ENCODE results near the gene LRRC40. TPM values are rescaled to one million over a fixed set of nuclear protein-coding genes. Genes with fewer than 3 reads are reported as not detected.
A peak's percentile ranks its signal among the peaks of the same experiment; 100 is the strongest.

The LRRC40 gene
- total and polyA plus RNA-seq, 9 donors = 8.0 to 16.3 (median 10.8) TPM

GRCh38 chr1:70140894-70141293, 64.5 kb downstream of the LRRC40 start:
- 22 to 39% (median 23%) methylated on average over 3 of the region's 3 CpGs for WGBS, 3 donors
- Histone ChIP-seq H3K9me3 (no peaks in the 10 kb centered on the region), H3K4me1 (ENCODE audit: insufficient read depth) (peaks cover 12% of the 10 kb centered on the region), H3K27me3 (no peaks in the 10 kb centered on the region), H3K27ac (peak overlapping the region in 1 of 2 donors; percentile 21), H3K4me3 (no peak overlapping the region), H3K36me3 (no peaks in the 10 kb centered on the region)
- TF ChIP-seq POLR2A (IDR thresholded peaks at IDR 0.05) = no peak
- TF ChIP-seq CTCF (IDR thresholded peaks at IDR 0.05) = no peak
- TF ChIP-seq EP300 (IDR thresholded peaks at IDR 0.05) = no peak
- intact Hi-C loops (cut with DNase I) = no loop called here
- no peak for DNase-seq

GRCh38 chr1:70140343-70140742, 65.0 kb downstream of the LRRC40 start:
- Histone ChIP-seq H3K27me3 (no peaks in the 10 kb centered on the region), H3K4me3 (no peak overlapping the region), H3K9me3 (no peaks in the 10 kb centered on the region), H3K36me3 (no peaks in the 10 kb centered on the region), H3K4me1 (ENCODE audit: insufficient read depth) (peaks cover 12% of the 10 kb centered on the region), H3K27ac (peak overlapping the region in 1 of 2 donors; percentile 21)
- DNase-seq = peak in 4 of 5 donors; percentile 15 to 50 (median 23)
- intact Hi-C loops (cut with DNase I) = no loop called here
- TF ChIP-seq POLR2A (IDR thresholded peaks at IDR 0.05) (no peak), EP300 (IDR thresholded peaks at IDR 0.05) (no peak), CTCF (IDR thresholded peaks at IDR 0.05) (no peak)

GRCh38 chr1:70134148-70134547, 71.2 kb downstream of the LRRC40 start:
- H3K27ac ChIP-seq = no peak overlapping the region
- H3K4me1 ChIP-seq (ENCODE audit: insufficient read depth) = no peaks in the 10 kb centered on the region
- DNase-seq = no peak
- intact Hi-C loops (cut with DNase I) = loop anchor here in 1 of 4 donors (5.0 kb wide), 1 partner anchor 373 kb away; no protein-coding TSS in a partner anchor
- no peaks in the 10 kb centered on the region for H3K9me3 ChIP-seq
- no peak overlapping the region for H3K4me3 ChIP-seq
- 82 to 91% (median 86%) methylated on average over 3 of the region's 3 CpGs for WGBS, 3 donors
- no peaks in the 10 kb centered on the region for H3K27me3 ChIP-seq
- no peaks in the 10 kb centered on the region for H3K36me3 ChIP-seq
- TF ChIP-seq POLR2A (IDR thresholded peaks at IDR 0.05) (no peak), EP300 (IDR thresholded peaks at IDR 0.05) (no peak), CTCF (IDR thresholded peaks at IDR 0.05) (no peak)

- H3K27me3 ChIP-seq = no peaks in the 10 kb centered on the region
- intact Hi-C loops (cut with DNase I) = loop anchor here in 1 of 4 donors (5.0 kb wide), 1 partner anchor 1160 kb away; no protein-coding TSS in a partner anchor
- H3K4me1 ChIP-seq (ENCODE audit: insufficient read depth) = no peaks in the 10 kb centered on the region
- no peak for DNase-seq
- TF ChIP-seq POLR2A (IDR thresholded peaks at IDR 0.05) = no peak
- no peak for TF ChIP-seq EP300 (IDR thresholded peaks at IDR 0.05)
- no peak for TF ChIP-seq CTCF (IDR thresholded peaks at IDR 0.05)
- no peak overlapping the region for H3K4me3 ChIP-seq
- H3K36me3 ChIP-seq = no peaks in the 10 kb centered on the region
- H3K27ac ChIP-seq = no peak overlapping the region
- no peaks in the 10 kb centered on the region for H3K9me3 ChIP-seq
Measured at GRCh38 chr1:70117046-70117445, 88.3 kb downstream of the LRRC40 start.

Data from ovary (tissue), 9 donors.